Left ventricle myocardium inferior (tissue), 1 donor: ENCODE results near the gene TENM3. TPM values are rescaled to one million over a fixed set of nuclear protein-coding genes. Genes with fewer than 3 reads are reported as not detected.
"Not testable (repeated sequence)": the region's sequence is repeated elsewhere in the genome, so short reads cannot be mapped to it uniquely, and the experiment has no call there.

Experiments
- DNase-seq: peaks from one replicate; pipeline ENCODE4 v3.0.0-alpha.2; 2020
- H3K27ac ChIP-seq: fragments of 200-600 bp; replicated peaks from 2 replicates; pipeline ENCODE4 v1.8.0; 2021
- H3K27me3 ChIP-seq: fragments of 200-600 bp; 2 replicates; pipeline ENCODE4 v1.8.0; 2021; ENCODE audit warnings: low read depth
- H3K36me3 ChIP-seq: fragments of 200-600 bp; 2 replicates; pipeline ENCODE4 v1.8.0; 2021
- H3K4me1 ChIP-seq: fragments of 200-600 bp; 2 replicates; pipeline ENCODE4 v1.8.0; 2021
- H3K4me3 ChIP-seq: fragments of 200-600 bp; 2 replicates; pipeline ENCODE4 v1.8.0; 2021; ENCODE audit warnings: mild to moderate bottlenecking, moderate library complexity
- H3K9me3 ChIP-seq: fragments of 200-600 bp; replicated peaks from 2 replicates; pipeline ENCODE4 v1.8.0; 2021
- intact Hi-C: fragments of 100-400 bp; cut with micrococcal nuclease; formaldehyde crosslinking; loops from one replicate; pipeline ENCODE4 v1.11.0; 2022
- total RNA-seq: library from RNA; stranded (reverse); fragmentation: NEBNext Ultra II Directional; extraction: Animal tissue kit (Norgen Biotek cat#: 25700); gene quantifications from one replicate; pipeline ENCODE4 v1.2.1, GENCODE V29; 2021
- TF ChIP-seq, protein P1 (sequence below): fragments of 200-600 bp; IDR thresholded peaks from 2 replicates; pipeline ENCODE4 v1.8.0; 2021; ENCODE audit warnings: antibody characterized with exemption, mild to moderate bottlenecking, borderline replicate concordance
- donor health status: DM: no; HTN: yes; CAD: no; lungs with severe emphysema.

TENM3 gene
- total RNA-seq, 1 donor from 2014 or later: 1.5 TPM

- Histone ChIP-seq H3K4me3 (no peak overlapping the region), H3K36me3 (no peaks in the 10 kb centered on the region), H3K9me3 (no peaks in the 10 kb centered on the region), H3K4me1 (peaks cover 1% of the 10 kb centered on the region), H3K27ac (no peak overlapping the region), H3K27me3 (peaks cover 33% of the 10 kb centered on the region)
- TF ChIP-seq, protein P1, sequence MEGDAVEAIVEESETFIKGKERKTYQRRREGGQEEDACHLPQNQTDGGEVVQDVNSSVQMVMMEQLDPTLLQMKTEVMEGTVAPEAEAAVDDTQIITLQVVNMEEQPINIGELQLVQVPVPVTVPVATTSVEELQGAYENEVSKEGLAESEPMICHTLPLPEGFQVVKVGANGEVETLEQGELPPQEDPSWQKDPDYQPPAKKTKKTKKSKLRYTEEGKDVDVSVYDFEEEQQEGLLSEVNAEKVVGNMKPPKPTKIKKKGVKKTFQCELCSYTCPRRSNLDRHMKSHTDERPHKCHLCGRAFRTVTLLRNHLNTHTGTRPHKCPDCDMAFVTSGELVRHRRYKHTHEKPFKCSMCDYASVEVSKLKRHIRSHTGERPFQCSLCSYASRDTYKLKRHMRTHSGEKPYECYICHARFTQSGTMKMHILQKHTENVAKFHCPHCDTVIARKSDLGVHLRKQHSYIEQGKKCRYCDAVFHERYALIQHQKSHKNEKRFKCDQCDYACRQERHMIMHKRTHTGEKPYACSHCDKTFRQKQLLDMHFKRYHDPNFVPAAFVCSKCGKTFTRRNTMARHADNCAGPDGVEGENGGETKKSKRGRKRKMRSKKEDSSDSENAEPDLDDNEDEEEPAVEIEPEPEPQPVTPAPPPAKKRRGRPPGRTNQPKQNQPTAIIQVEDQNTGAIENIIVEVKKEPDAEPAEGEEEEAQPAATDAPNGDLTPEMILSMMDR: no peak
- no peak for DNase-seq
- intact Hi-C loops: no loop called here
Observed at GRCh38 chr4:182240161-182241130, 2.8 kb upstream of the TENM3 start.

GRCh38 chr4:182242260-182242659, 942 bp upstream of the TENM3 start:
- H3K36me3 ChIP-seq, H3K4me3 ChIP-seq, DNase-seq, intact Hi-C loops, H3K27ac ChIP-seq, H3K9me3 ChIP-seq: not testable (repeated sequence)
- Histone ChIP-seq H3K4me1 (peaks cover 10% of the 10 kb centered on the region), H3K27me3 (peaks cover 27% of the 10 kb centered on the region)

GRCh38 chr4:182242787-182243186, 415 bp upstream of the TENM3 start:
- intact Hi-C loops: no loop called here
- no peaks in the 10 kb centered on the region for H3K9me3 ChIP-seq
- H3K4me1 ChIP-seq: peaks cover 10% of the 10 kb centered on the region
- TF ChIP-seq, protein P1: no peak
- H3K27me3 ChIP-seq: peaks cover 22% of the 10 kb centered on the region
- H3K4me3 ChIP-seq: no peak overlapping the region
- H3K27ac ChIP-seq: no peak overlapping the region
- no peak for DNase-seq
- H3K36me3 ChIP-seq: no peaks in the 10 kb centered on the region

- Histone ChIP-seq H3K4me1 (peaks cover 10% of the 10 kb centered on the region), H3K27me3 (peaks cover 22% of the 10 kb centered on the region), H3K4me3 (no peak overlapping the region), H3K9me3 (peaks cover 7% of the 10 kb centered on the region), H3K36me3 (no peaks in the 10 kb centered on the region), H3K27ac (no peak overlapping the region)
- DNase-seq: no peak
- intact Hi-C loops: no loop called here
- TF ChIP-seq, protein P1: no peak
Observed at GRCh38 chr4:182245041-182245440, 1.8 kb downstream of the TENM3 start.

GRCh38 chr4:182245541-182246215, 2.5 kb downstream of the TENM3 start:
- DNase-seq: no peak
- H3K27ac ChIP-seq: no peak overlapping the region
- no peaks in the 10 kb centered on the region for H3K36me3 ChIP-seq
- peaks cover 7% of the 10 kb centered on the region for H3K9me3 ChIP-seq
- TF ChIP-seq, protein P1: no peak
- peaks cover 22% of the 10 kb centered on the region for H3K27me3 ChIP-seq
- intact Hi-C loops: no loop called here
- H3K4me1 ChIP-seq: peaks cover 10% of the 10 kb centered on the region
- H3K4me3 ChIP-seq: peak overlapping the region; percentile 49
